HepG2 (cell line): ENCODE measurements around the gene ITGAX. TPM values are rescaled to one million over a fixed set of nuclear protein-coding genes. Genes with fewer than 3 reads are reported as not detected.

Experiments
- DMAP1 ChIP-seq: IDR thresholded peaks from 2 replicates; pipeline ENCODE4 v1.6.1; 2016
- RBAK ChIP-seq: sonication (generic); formaldehyde crosslinking; IDR thresholded peaks from 2 replicates; pipeline ENCODE4 v1.5.1; 2020; ENCODE audit warnings: mild to moderate bottlenecking, missing genetic modification reagents
- SAFB2 ChIP-seq: sonication (generic); formaldehyde crosslinking; IDR thresholded peaks from 2 replicates; pipeline ENCODE4 v1.5.1; 2020; ENCODE audit warnings: missing genetic modification reagents, low read depth, mild to moderate bottlenecking, borderline replicate concordance
- SNRNP70 ChIP-seq: fragments of 200-400 bp; formaldehyde crosslinking; IDR thresholded peaks from 2 replicates; pipeline ENCODE4 v1.6.1; 2017; ENCODE audit warnings: mild to moderate bottlenecking, low read depth, low read length, moderate library complexity
- STAG1 ChIP-seq: sonication (generic); formaldehyde crosslinking; IDR thresholded peaks from 2 replicates; pipeline ENCODE4 v1.4.0; 2020; ENCODE audit warnings: missing genetic modification reagents
- TGIF2 ChIP-seq: IDR thresholded peaks from 2 replicates; pipeline ENCODE4 v1.6.1; 2016; ENCODE audit warnings: control low read depth, missing compliant biosample characterization
- ZFP1 ChIP-seq: IDR thresholded peaks from 2 replicates; pipeline ENCODE4 v1.6.1; 2016
- ZNF570 ChIP-seq: sonication (generic); formaldehyde crosslinking; IDR thresholded peaks from 2 replicates; pipeline ENCODE4 v1.4.0; 2020; ENCODE audit warnings: mild to moderate bottlenecking, missing genetic modification reagents, borderline replicate concordance
- polyA plus RNA-seq, 8 experiments: library from polyadenylated mRNA; depleted of rRNA in 3 of 8; stranded (reverse) in 7 of 8; unstranded in 1 of 8; fragments of >200 nt; fragmentation: Illumina TruSeq in 4 of 8; extraction: Trizol in 4 of 8; gene quantifications; 2 replicates each; pipeline versions ENCODE4 v1.2.1 to v1.2.3, GENCODE V29; 2011 to 2016; ENCODE audit warnings: low read depth in 4 of 8, missing spikeins in 1 of 8, mixed read lengths in 1 of 8; ENCODE audit not compliant: insufficient read depth in 1 of 8
- total RNA-seq, 5 experiments: library from RNA; depleted of rRNA; stranded (reverse); fragments of >200 nt; fragmentation: Illumina TruSeq; extraction: Trizol; gene quantifications; 2 replicates each; pipeline ENCODE4 v1.2.3, GENCODE V29; 2016; ENCODE audit warnings: low read depth in 1 of 5
- TF ChIP-seq, protein P1 (sequence below): sonication (generic); formaldehyde crosslinking; IDR thresholded peaks from 2 replicates; pipeline ENCODE4 v1.5.0; 2020; ENCODE audit warnings: mild to moderate bottlenecking, missing genetic modification reagents
- TF ChIP-seq, protein P2 (sequence below): sonication (generic); formaldehyde crosslinking; IDR thresholded peaks from 2 replicates; pipeline ENCODE4 v1.5.0; 2020; ENCODE audit warnings: missing genetic modification reagents, mild to moderate bottlenecking, borderline replicate concordance
- TF ChIP-seq, protein P3 (sequence below): sonication (generic); formaldehyde crosslinking; IDR thresholded peaks from 2 replicates; pipeline ENCODE4 v1.5.0; 2020; ENCODE audit warnings: mild to moderate bottlenecking, missing genetic modification reagents, moderate library complexity
- TF ChIP-seq, protein P4 (sequence below): sonication (generic); formaldehyde crosslinking; IDR thresholded peaks from 2 replicates; pipeline ENCODE4 v1.4.0; 2020; ENCODE audit warnings: missing genetic modification reagents, borderline replicate concordance
- TF ChIP-seq, protein P5 (sequence below): sonication (generic); formaldehyde crosslinking; IDR thresholded peaks from 2 replicates; pipeline ENCODE4 v1.4.0; 2020; ENCODE audit warnings: missing genetic modification reagents, low read depth, mild to moderate bottlenecking, borderline replicate concordance

Gene ITGAX
- total and polyA plus RNA-seq, 2 of the 13 experiments (the other 11 are each of a cell fraction or from before 2014, with no cell fraction given) = 0.32 TPM; not detected in 1

- TF ChIP-seq, protein P1, sequence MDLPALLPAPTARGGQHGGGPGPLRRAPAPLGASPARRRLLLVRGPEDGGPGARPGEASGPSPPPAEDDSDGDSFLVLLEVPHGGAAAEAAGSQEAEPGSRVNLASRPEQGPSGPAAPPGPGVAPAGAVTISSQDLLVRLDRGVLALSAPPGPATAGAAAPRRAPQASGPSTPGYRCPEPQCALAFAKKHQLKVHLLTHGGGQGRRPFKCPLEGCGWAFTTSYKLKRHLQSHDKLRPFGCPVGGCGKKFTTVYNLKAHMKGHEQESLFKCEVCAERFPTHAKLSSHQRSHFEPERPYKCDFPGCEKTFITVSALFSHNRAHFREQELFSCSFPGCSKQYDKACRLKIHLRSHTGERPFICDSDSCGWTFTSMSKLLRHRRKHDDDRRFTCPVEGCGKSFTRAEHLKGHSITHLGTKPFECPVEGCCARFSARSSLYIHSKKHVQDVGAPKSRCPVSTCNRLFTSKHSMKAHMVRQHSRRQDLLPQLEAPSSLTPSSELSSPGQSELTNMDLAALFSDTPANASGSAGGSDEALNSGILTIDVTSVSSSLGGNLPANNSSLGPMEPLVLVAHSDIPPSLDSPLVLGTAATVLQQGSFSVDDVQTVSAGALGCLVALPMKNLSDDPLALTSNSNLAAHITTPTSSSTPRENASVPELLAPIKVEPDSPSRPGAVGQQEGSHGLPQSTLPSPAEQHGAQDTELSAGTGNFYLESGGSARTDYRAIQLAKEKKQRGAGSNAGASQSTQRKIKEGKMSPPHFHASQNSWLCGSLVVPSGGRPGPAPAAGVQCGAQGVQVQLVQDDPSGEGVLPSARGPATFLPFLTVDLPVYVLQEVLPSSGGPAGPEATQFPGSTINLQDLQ (CRISPR knock-in tag) = no peak
- no peak for TF ChIP-seq ZFP1
- TF ChIP-seq, protein P2, sequence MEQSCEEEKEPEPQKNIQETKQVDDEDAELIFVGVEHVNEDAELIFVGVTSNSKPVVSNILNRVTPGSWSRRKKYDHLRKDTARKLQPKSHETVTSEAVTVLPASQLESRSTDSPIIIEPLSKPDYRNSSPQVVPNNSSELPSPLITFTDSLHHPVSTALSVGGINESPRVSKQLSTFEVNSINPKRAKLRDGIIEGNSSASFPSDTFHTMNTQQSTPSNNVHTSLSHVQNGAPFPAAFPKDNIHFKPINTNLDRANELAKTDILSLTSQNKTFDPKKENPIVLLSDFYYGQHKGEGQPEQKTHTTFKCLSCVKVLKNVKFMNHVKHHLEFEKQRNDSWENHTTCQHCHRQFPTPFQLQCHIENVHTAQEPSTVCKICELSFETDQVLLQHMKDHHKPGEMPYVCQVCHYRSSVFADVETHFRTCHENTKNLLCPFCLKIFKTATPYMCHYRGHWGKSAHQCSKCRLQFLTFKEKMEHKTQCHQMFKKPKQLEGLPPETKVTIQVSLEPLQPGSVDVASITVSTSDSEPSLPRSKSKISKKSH = peak; percentile 18; the same call in 1 of the 2 replicates
- TF ChIP-seq, protein P3, sequence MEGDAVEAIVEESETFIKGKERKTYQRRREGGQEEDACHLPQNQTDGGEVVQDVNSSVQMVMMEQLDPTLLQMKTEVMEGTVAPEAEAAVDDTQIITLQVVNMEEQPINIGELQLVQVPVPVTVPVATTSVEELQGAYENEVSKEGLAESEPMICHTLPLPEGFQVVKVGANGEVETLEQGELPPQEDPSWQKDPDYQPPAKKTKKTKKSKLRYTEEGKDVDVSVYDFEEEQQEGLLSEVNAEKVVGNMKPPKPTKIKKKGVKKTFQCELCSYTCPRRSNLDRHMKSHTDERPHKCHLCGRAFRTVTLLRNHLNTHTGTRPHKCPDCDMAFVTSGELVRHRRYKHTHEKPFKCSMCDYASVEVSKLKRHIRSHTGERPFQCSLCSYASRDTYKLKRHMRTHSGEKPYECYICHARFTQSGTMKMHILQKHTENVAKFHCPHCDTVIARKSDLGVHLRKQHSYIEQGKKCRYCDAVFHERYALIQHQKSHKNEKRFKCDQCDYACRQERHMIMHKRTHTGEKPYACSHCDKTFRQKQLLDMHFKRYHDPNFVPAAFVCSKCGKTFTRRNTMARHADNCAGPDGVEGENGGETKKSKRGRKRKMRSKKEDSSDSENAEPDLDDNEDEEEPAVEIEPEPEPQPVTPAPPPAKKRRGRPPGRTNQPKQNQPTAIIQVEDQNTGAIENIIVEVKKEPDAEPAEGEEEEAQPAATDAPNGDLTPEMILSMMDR = peak; percentile 84
- TF ChIP-seq STAG1 (CRISPR knock-in tag) = peak; percentile 95
- no peak for TF ChIP-seq SNRNP70
- TF ChIP-seq, protein P4, sequence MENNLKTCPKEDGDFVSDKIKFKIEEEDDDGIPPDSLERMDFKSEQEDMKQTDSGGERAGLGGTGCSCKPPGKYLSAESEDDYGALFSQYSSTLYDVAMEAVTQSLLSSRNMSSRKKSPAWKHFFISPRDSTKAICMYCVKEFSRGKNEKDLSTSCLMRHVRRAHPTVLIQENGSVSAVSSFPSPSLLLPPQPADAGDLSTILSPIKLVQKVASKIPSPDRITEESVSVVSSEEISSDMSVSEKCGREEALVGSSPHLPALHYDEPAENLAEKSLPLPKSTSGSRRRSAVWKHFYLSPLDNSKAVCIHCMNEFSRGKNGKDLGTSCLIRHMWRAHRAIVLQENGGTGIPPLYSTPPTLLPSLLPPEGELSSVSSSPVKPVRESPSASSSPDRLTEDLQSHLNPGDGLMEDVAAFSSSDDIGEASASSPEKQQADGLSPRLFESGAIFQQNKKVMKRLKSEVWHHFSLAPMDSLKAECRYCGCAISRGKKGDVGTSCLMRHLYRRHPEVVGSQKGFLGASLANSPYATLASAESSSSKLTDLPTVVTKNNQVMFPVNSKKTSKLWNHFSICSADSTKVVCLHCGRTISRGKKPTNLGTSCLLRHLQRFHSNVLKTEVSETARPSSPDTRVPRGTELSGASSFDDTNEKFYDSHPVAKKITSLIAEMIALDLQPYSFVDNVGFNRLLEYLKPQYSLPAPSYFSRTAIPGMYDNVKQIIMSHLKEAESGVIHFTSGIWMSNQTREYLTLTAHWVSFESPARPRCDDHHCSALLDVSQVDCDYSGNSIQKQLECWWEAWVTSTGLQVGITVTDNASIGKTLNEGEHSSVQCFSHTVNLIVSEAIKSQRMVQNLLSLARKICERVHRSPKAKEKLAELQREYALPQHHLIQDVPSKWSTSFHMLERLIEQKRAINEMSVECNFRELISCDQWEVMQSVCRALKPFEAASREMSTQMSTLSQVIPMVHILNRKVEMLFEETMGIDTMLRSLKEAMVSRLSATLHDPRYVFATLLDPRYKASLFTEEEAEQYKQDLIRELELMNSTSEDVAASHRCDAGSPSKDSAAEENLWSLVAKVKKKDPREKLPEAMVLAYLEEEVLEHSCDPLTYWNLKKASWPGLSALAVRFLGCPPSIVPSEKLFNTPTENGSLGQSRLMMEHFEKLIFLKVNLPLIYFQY (CRISPR knock-in tag) = no peak
- TF ChIP-seq, protein P5, sequence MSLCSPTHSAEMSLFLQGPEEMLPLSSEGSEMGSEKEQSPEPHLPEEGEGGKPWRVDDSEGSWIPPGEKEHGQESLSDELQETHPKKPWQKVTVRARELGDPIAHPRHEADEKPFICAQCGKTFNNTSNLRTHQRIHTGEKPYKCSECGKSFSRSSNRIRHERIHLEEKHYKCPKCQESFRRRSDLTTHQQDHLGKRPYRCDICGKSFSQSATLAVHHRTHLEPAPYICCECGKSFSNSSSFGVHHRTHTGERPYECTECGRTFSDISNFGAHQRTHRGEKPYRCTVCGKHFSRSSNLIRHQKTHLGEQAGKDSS (CRISPR knock-in tag) = no peak
- TF ChIP-seq RBAK (CRISPR knock-in tag) = no peak
- no peak for TF ChIP-seq SAFB2 (CRISPR knock-in tag)
- TF ChIP-seq ZNF570 (CRISPR knock-in tag) = no peak
- TF ChIP-seq DMAP1 (CRISPR knock-in tag) = no peak
- TF ChIP-seq TGIF2 (CRISPR knock-in tag) = 0 out of 2 replicates have a peak, but pooled peaks have one; percentile 42
These were observed 21.0 kb upstream of the ITGAX start (continued) for GRCh38 chr16:31333686-31334649.
